GF-D8 (cell line): ENCODE measurements around the gene HOXC13.
A peak's percentile ranks its signal among the peaks of the same experiment; 100 is the strongest.

Source experiments
- DNase-seq: peaks from one replicate; lab custom pipeline; 2025; lab: John Stamatoyannopoulos, UW

The HOXC13 gene

DNA sequence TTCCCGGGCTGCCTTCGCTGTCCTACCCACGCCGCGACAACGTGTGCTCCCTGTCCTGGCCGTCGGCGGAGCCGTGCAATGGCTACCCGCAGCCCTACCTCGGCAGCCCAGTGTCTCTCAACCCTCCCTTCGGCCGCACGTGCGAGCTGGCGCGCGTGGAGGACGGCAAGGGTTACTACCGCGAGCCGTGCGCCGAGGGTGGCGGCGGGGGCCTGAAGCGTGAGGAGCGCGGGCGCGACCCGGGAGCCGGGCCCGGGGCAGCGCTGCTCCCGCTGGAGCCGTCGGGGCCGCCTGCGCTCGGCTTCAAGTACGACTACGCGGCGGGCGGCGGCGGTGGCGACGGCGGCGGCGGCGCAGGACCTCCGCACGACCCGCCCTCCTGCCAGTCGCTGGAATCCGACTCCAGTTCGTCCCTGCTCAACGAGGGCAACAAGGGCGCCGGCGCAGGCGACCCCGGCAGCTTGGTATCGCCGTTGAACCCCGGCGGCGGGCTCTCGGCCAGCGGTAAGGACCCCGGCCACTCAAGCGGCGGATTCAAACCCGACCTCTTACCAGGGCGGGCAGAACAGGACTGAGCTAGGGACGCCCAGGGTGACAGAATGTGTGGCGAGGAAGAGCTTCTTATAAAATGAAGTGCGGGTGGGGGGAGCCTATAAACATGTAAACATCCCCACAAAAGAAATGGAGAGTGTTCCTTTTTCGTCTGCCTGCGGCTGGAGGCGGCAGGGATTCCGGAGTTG lies 16.6 kb downstream of the HOXC13 start:
- DNase-seq, result no peak

DNA sequence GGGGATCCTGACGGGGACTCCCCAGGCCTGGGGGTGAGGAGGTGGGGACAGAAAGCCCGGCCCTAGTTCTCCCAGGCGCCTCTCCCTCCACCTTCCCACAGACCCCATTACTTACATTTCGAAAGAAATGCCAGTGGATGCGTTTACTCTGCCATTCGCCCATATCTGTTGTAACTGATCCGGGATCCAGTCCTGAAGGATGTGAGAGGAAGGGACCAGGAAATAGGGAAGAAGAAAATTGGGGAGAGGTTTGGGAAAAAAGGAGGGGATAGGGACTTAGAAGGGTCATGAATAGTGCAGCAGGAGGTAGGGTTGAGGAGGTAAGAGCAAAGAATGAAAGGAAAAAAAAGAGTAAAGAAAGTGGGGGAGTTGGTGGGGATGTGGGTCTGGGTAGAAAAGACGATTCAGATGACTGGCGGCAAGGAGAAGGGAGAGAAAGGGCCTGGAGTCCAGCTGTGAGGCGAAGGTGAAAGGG lies 17.2 kb downstream of the HOXC13 start:
- no peak for DNase-seq

- peak; percentile 26 for DNase-seq
These were observed 17.7 kb downstream of the HOXC13 start for GRCh38 chr12:53956251-53956887.

DNA sequence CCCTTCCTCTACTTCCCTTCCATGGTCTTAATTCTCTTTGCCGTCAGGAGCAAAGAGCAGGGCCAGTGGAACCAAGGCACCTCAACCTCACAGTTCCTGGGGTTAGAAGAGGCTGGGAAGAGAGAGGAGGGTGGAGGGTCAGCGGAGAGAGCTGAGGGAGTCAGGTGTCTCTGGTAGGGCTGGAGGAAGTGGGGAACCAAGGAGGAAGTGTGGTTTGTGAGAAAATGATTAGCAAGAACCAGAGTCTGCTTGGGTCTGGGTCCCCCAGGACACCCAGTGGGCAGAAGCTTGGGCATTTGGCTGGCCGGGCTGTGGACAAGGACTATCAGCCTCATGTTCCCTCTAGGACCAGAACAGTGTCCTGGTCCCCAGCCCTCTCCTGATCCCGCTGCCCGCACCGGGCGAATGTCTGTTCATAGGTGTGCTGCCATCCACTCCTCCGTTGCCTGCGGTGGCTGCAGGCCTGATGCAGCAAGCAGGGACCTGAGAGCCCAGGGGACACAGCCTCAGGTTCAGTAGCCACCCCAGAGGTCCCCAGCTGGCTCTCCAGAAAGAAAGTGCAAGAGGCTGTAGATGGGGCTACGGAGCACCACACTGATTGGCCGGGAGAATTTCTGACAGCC lies 18.4 kb downstream of the HOXC13 start:
- DNase-seq, result no peak

DNA sequence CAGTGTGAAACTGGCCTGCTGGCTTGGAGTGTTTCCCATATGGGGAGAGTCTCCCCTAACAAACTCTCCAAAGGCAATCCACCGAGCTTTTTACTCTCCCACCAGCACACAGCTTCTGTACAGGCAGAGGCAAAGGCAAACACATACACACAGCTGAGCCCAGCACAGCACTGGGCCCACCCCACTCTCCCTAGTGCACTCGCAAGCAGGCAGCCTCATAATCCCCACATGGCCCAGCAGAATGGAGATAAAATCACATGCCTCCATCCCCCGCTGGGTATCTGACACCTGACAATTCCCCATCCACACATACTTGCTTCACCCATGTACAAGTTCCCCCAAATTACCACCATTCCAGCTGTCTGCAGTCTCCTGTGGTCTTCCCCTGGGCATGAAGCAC lies 19.5 kb downstream of the HOXC13 start:
- DNase-seq, result no peak

GRCh38 chr12:53959314-53959713 lies 20.7 kb downstream of the HOXC13 start:
- no peak for DNase-seq

DNA sequence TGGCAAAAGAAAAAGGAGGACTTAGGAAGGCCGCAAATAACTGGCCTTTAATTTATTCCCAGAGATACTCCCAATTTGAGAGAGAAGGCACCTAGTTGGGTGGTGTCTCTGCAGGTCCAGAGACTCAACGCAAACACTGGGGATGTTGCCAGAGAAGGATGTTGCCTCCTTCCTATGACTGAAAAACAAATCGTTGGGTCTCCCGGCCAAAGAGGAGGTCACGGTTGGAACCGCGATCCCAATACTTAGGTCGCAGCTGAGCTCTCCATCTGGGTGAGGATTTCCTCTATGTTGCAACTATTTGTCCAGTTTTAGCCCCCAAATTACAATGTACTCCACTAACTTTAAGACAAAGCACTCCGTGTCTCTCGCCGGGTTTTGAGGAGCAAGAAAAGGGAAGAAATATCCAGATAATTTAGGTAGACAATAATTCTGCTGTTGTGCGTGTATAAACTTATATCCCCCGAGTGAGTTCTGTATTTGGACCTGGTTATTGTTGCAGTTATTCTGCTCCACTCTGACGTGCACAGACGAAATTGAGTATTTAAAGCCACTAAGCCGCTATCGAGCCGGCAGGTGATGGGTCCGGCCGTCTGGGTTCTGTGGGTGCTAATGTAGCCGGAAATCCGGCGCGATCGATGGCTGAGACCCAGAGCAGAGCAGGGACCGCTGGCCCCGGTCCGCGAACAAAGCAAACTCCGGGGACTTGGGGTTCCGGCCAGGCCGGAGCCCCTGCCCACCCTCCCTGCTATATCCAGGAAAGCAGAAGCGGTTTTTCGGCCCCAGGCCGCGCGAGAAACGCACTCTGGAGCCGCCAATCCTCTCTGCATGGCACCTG lies 21.8 kb downstream of the HOXC13 start:
- DNase-seq, result no peak

- DNase-seq, result no peak
These were observed 22.6 kb downstream of the HOXC13 start for GRCh38 chr12:53961025-53961761.

- no peak for DNase-seq
These were observed 24.4 kb downstream of the HOXC13 start for GRCh38 chr12:53963005-53963404.

DNA sequence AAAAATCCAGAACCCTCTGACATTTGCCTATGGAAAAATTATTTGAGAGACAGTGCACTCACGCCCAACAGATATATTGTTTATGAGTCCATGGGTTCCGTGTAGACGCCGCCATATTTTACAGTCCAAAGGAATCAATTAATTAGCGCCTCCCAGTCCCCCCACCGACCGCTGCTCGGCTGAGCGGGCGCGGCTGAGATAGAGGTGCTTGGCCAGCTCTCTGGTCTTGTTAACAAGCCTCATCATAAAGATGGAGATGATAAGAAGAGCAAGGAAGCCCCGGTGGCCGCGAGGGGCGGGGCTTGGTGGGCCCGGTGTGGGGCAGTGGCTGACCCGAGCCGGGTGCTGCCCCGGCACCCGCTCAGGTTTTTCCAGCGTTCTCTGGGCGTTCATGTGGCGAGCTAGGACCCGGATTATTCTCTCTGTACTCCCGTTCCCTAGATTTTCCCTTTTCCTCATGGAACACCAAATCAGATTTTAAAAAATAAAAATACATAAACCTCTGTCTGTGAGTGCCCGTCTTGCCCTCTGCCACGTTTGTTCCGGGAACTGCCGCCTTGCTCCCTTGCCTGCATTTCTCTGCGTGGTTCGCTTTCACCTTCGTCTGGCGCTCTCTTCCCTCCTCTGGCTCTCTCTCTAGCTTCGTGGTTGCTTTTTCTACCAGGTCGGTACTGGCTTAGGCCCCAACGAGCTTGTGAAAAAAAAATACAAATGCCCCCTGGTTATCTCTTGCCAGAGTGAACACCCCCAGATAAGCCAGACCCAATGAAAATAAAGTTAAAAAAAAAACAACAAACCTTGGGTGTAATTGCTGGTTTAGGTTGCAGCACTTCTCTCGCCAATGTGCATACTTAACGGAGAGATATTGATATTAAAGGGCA lies 25.0 kb downstream of the HOXC13 start:
- DNase-seq, result no peak

GRCh38 chr12:53964315-53964713 lies 25.7 kb downstream of the HOXC13 start:
- DNase-seq, result no peak

GRCh38 chr12:53965281-53966084 lies 26.9 kb downstream of the HOXC13 start:
- DNase-seq, result no peak

DNA sequence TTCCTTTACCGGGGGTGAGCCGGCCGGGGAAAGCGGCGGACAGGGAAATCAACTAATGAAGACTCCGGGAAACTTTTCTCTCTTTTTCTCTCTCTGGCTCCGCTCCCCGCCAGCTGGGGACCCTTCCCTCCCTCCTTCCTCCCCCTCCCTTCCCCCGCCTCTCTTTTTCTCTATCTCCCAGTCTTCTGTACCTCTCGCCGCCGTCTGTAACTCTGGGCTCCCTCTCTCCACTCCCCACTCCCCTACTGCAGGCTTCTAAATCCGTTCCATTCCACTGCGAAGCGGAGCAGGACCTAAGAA lies 27.4 kb downstream of the HOXC13 start:
- no peak for DNase-seq

DNA sequence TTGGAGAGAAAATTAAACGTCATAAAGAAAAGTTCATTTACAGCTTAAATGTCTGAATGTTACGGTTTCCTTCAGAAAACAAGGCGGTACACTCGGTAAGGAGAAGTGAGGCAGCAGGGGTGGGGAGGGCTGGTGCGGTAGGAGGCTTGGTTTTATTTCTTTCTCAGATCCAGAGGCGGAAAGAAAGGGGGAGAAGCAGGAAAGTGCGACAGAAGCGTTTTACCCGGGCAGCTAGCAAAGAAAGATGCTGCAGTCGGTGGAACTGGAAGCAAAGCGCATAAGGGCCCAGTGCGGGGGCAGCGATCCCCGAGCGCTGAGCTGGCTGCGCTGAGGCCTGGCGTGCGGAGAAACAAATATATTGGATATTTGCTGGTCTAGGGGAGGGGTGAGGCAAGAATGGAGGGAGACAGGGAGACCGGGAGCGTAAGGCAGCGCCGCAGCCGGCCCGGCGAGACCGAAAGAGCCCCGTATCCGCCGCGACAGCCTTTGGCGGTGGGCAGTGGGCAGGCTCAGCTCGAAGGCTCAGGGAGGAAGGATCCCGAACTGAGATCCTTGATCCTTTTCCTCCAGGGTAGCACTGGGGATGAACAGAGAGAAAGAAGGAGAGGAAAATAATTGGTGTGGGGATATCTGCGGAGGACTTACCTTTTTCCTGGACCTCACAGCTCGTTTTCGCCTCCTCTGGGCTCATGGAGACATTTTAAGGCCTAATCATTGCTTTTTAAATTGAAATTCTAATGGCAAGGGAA lies 27.9 kb downstream of the HOXC13 start:
- no peak for DNase-seq

- DNase-seq, result no peak
These were observed 28.8 kb downstream of the HOXC13 start for GRCh38 chr12:53967421-53967925.

- DNase-seq, result no peak
These were observed 29.8 kb downstream of the HOXC13 start for GRCh38 chr12:53968214-53969127.

GRCh38 chr12:53969588-53970259 lies 31.1 kb downstream of the HOXC13 start:
- no peak for DNase-seq
